Activated B cell treated with CpG ODN at 0.5 μM for 24 hours (primary cell): Measurements from ENCODE around the gene TPM2. TPM values are rescaled to one million over a fixed set of nuclear protein-coding genes. Genes with fewer than 3 reads are reported as not detected.

Experiments
- ATAC-seq: fragments of 200-7000 bp; cut with Tn5 transposase; one replicate; pipeline ENCODE4 v1.10.0; 2021; ENCODE audit warnings: low read depth, mild to moderate bottlenecking, moderate library complexity
- CTCF ChIA-PET: fragments of 350-600 bp; sonication (Branson Sonifier 250); formaldehyde crosslinking; loops from one replicate; lab custom pipeline; 2021; ENCODE audit warnings: antibody characterized with exemption; lab: Charles Lee
- POLR2A ChIA-PET: fragments of 350-600 bp; sonication (Branson Sonifier 250); formaldehyde crosslinking; loops from one replicate; lab custom pipeline; 2021; ENCODE audit warnings: antibody characterized with exemption; lab: Charles Lee
- DNase-seq: peaks from one replicate; pipeline ENCODE4 v3.0.0; 2022
- H3K27ac Mint-ChIP-seq: one replicate; pipeline ENCODE4 v1.8.0; 2020; ENCODE audit warnings: mixed read lengths
- H3K27me3 Mint-ChIP-seq: one replicate; pipeline ENCODE4 v1.8.0; 2021; ENCODE audit warnings: mixed read lengths
- H3K36me3 Mint-ChIP-seq: one replicate; pipeline ENCODE4 v1.8.0; 2021; ENCODE audit warnings: low read depth, mixed read lengths
- H3K4me1 Mint-ChIP-seq: one replicate; pipeline ENCODE4 v1.8.0; 2021; ENCODE audit warnings: mixed read lengths
- H3K4me3 Mint-ChIP-seq: one replicate; pipeline ENCODE4 v1.8.0; 2020; ENCODE audit warnings: mild to moderate bottlenecking, mixed read lengths
- H3K9me3 Mint-ChIP-seq: one replicate; pipeline ENCODE4 v1.8.0; 2020; ENCODE audit warnings: mixed read lengths
- CTCF ChIP-seq: fragments of 200-600 bp; IDR thresholded peaks from one replicate; pipeline ENCODE4 v1.8.0; 2022; ENCODE audit warnings: antibody characterized with exemption, mild to moderate bottlenecking
- intact Hi-C: fragments of 100-400 bp; cut with micrococcal nuclease; formaldehyde crosslinking; loops from one replicate; pipeline ENCODE4 v1.15.1; 2024
- total RNA-seq: library from RNA; stranded (reverse); gene quantifications from 2 replicates; pipeline ENCODE4 v1.2.3, GENCODE V29; 2022

The TPM2 gene
- total RNA-seq, 1 donor from 2014 or later = 2.0 TPM

DNA sequence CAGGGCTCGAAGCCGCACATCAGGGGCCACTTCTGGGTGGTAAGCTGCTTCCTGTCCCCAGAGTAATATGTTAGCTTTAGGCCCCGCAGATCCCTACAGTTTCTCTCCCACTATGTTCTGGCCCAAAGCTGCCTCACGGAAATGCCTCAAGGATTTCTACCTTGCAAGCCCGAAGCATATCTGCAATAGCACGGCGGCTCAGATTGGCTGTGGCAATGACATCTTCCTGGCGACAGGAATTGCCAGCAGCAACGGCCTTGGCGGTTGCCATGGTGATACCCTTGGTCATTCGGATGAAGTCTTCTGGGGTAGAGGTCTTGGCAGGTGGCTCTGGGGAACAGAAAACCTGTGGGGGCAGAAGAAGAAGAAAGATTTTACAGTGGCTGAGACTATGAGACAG is 10.3 kb upstream of the TPM2 start:
- ChIA-PET CTCF (no interaction called here), POLR2A (interaction anchor here (0.6 kb wide), 1 partner anchor 148 kb away, joined by 4 read pairs; no protein-coding TSS in a partner anchor)
- intact Hi-C loops = no loop called here
- H3K4me1 Mint-ChIP-seq = peaks cover 9% of the 10 kb centered on the region
- TF ChIP-seq CTCF = no peak
- ATAC-seq = no peak
- H3K9me3 Mint-ChIP-seq = no peaks in the 10 kb centered on the region
- no peak overlapping the region for H3K27ac Mint-ChIP-seq
- DNase-seq = no peak
- no peaks in the 10 kb centered on the region for H3K27me3 Mint-ChIP-seq
- no peak overlapping the region for H3K4me3 Mint-ChIP-seq
- H3K36me3 Mint-ChIP-seq = no peaks in the 10 kb centered on the region

GRCh38 chr9:35698231-35698630 is 8.5 kb upstream of the TPM2 start:
- H3K27ac Mint-ChIP-seq = no peak overlapping the region
- DNase-seq = no peak
- H3K27me3 Mint-ChIP-seq = no peaks in the 10 kb centered on the region
- ChIA-PET CTCF (interaction anchor here (1.5 to 4.6 kb wide), 4 partner anchors 41 to 94 kb away, joined by 3 to 41 read pairs (median 36); partner anchors contain the start of genes CCDC107, RMRP and TESK1), POLR2A (no interaction called here)
- no peak overlapping the region for H3K4me3 Mint-ChIP-seq
- H3K4me1 Mint-ChIP-seq = peaks cover 9% of the 10 kb centered on the region
- no peaks in the 10 kb centered on the region for H3K9me3 Mint-ChIP-seq
- intact Hi-C loops = no loop called here
- ATAC-seq = no peak
- no peak for TF ChIP-seq CTCF
- H3K36me3 Mint-ChIP-seq = no peaks in the 10 kb centered on the region

- DNase-seq (no peak), ATAC-seq (no peak)
- POLR2A ChIA-PET = interaction anchor here (1.2 to 2.8 kb wide), 3 partner anchors 39 to 52 kb away, joined by 3 to 24 read pairs (median 7); partner anchors contain the start of genes CCDC107 and RMRP
- no peaks in the 10 kb centered on the region for H3K9me3 Mint-ChIP-seq
- intact Hi-C loops = loop anchor here (2.0 kb wide), 1 partner anchor 35 kb away; the partner anchor contains the start of genes CREB3 and TLN1
- no peak overlapping the region for H3K4me3 Mint-ChIP-seq
- H3K27me3 Mint-ChIP-seq = no peaks in the 10 kb centered on the region
- TF ChIP-seq CTCF = no peak
- H3K27ac Mint-ChIP-seq = no peak overlapping the region
- H3K4me1 Mint-ChIP-seq = peaks cover 9% of the 10 kb centered on the region
- CTCF ChIA-PET = interaction anchor here (0.9 to 4.6 kb wide), 19 partner anchors 10 to 185 kb away, joined by 3 to 52 read pairs (median 9); partner anchors contain the start of genes ARHGEF39, CCDC107, CREB3 and RGP1
- H3K36me3 Mint-ChIP-seq = no peaks in the 10 kb centered on the region
Observed at GRCh38 chr9:35697486-35697885, 7.8 kb upstream of the TPM2 start.

- peak; percentile 50 for DNase-seq
- Mint-ChIP-seq H3K9me3 (no peaks in the 10 kb centered on the region), H3K27ac (peak overlapping the region; percentile 76), H3K27me3 (no peaks in the 10 kb centered on the region), H3K4me1 (peaks cover 9% of the 10 kb centered on the region), H3K4me3 (no peak overlapping the region), H3K36me3 (no peaks in the 10 kb centered on the region)
- ChIA-PET CTCF (interaction anchor here (0.7 to 4.6 kb wide), 29 partner anchors 9 to 186 kb away, joined by 3 to 52 read pairs (median 7); partner anchors contain the start of genes ARHGEF39, CCDC107, CD72 and CREB3), POLR2A (interaction anchor here (0.6 to 2.8 kb wide), 18 partner anchors 9 to 581 kb away, joined by 3 to 24 read pairs (median 4); partner anchors contain the start of genes ARHGEF39, ATOSB, CCDC107 and CREB3)
- ATAC-seq = peak; percentile 98
- intact Hi-C loops = loop anchor here (1.0 to 2.0 kb wide), 5 partner anchors 36 to 92 kb away; partner anchors contain the start of genes CD72, CREB3 and TLN1
- no peak for TF ChIP-seq CTCF
Observed at GRCh38 chr9:35696520-35697215, 6.9 kb upstream of the TPM2 start.
